Gastroesophageal sphincter (tissue), 4 donors: ENCODE data around the gene MTUS2. TPM values are rescaled to one million over a fixed set of nuclear protein-coding genes. Genes with fewer than 3 reads are reported as not detected.

Source experiments
- ATAC-seq: fragments of 150-250 bp; one replicate; pipeline ENCODE4 v1.9.1; 2016; ENCODE audit warnings: mild to moderate bottlenecking, moderate library complexity
- H3K27ac ChIP-seq, 4 donors: fragments of 200-600 bp; sonication (generic) in 3 of 4; 1 replicate in 3 of 4; 2 replicates in 1 of 4; pipeline ENCODE4 v1.5.1; 2016 to 2019
- H3K27me3 ChIP-seq: fragments of 200-600 bp; sonication (generic); one replicate; pipeline ENCODE4 v1.5.1; 2019
- H3K36me3 ChIP-seq, 2 donors: fragments of 200-600 bp; sonication (generic); one replicate each; pipeline ENCODE4 v1.5.1; 2019; ENCODE audit warnings: control low read depth in 1 of 2
- H3K4me1 ChIP-seq, 3 donors: fragments of 200-600 bp; sonication (generic); 1 replicate in 2 of 3; 2 replicates in 1 of 3; pipeline ENCODE4 v1.5.1; 2016 to 2019; ENCODE audit warnings: control low read depth in 2 of 3
- H3K4me3 ChIP-seq, 2 donors: fragments of 200-600 bp; sonication (generic); one replicate each; pipeline ENCODE4 v1.5.1; 2019; ENCODE audit warnings: mild to moderate bottlenecking in 1 of 2, moderate library complexity in 1 of 2
- H3K9me3 ChIP-seq, 3 donors: fragments of 200-600 bp; sonication (generic); one replicate each; pipeline ENCODE4 v1.5.1; 2017 to 2019; ENCODE audit warnings: control low read depth in 2 of 3
- CTCF ChIP-seq, 4 experiments: fragments of 200-600 bp in 2 of 4; fragments of 450-650 bp in 2 of 4; sonication (generic) in 1 of 4; IDR thresholded peaks; one replicate each; pipeline ENCODE4 v1.5.1; 2017 to 2019; ENCODE audit warnings: antibody characterized with exemption in 4 of 4, mild to moderate bottlenecking in 2 of 4, moderate library complexity in 2 of 4
- EP300 ChIP-seq: sonication (generic); formaldehyde crosslinking; IDR thresholded peaks from one replicate; pipeline ENCODE4 v1.6.1; 2017; ENCODE audit warnings: antibody characterized with exemption, mild to moderate bottlenecking
- POLR2A ChIP-seq, 2 donors: fragments of 450-650 bp; IDR thresholded peaks; one replicate each; pipeline ENCODE4 v1.6.1; 2017; ENCODE audit warnings: antibody characterized with exemption in 2 of 2, mild to moderate bottlenecking in 2 of 2, moderate library complexity in 1 of 2
- POLR2AphosphoS5 ChIP-seq: sonication (generic); formaldehyde crosslinking; IDR thresholded peaks from one replicate; pipeline ENCODE4 v1.6.1; 2017; ENCODE audit warnings: antibody characterized with exemption
- WGBS, 2 donors: methylation state at CpG; one replicate each; pipeline ENCODE4 v1.1.5; 2018; ENCODE audit warnings: low coverage in 1 of 2; 5-methylcytosine and 5-hydroxymethylcytosine counted together
- total RNA-seq, 4 donors: library from RNA; depleted of rRNA; stranded (reverse); fragments of >200 nt; gene quantifications; one replicate each; pipeline ENCODE4 v1.1.0, GENCODE V29; 2016

MTUS2 gene
- total RNA-seq, 4 donors from 2014 or later, result 0.67 to 36.7 (median 18.4) TPM

DNA sequence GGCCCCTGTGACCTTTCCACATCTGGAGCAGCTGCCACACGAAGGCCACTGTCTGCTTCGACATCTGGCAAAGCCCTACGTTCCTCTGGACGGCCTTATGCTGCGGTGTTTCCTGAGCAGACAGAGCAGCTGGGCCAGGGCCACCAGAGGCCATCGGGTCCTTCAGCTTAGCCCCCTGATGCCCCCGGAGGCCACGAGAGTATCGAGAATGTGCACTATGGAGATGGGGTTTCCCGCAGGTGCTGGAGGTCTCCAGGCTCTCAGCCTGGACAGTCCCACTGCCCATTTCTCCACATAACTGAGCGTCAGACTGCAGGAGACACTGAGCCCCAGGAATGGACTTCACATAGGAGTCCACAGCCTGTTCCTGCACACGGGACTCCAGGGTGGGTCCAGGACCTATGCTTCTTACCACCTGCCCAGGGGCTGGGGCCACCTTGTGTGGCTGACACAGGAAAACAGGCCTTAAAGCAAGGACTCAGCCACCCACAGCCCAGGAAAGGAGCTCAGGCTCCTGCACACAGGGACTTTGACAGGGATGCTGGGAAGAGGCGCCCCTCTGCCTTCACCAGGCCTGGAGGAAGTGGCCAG lies 694.7 kb downstream of the MTUS2 start:
- peaks cover 0 to 69% of the 10 kb centered on the region in 2 donors for H3K36me3 ChIP-seq
- H3K27me3 ChIP-seq, result no peaks in the 10 kb centered on the region
- no peak overlapping the region for H3K4me3 ChIP-seq
- TF ChIP-seq POLR2A (IDR thresholded peaks at IDR 0.05) (no peak), EP300 (no peak), POLR2AphosphoS5 (no peak), CTCF (IDR thresholded peaks at IDR 0.05) (no peak)
- no peak overlapping the region for H3K27ac ChIP-seq
- WGBS, 2 donors, result no CpG with 5 or more reads among the region's 13 CpGs
- no peak for ATAC-seq
- no peaks in the 10 kb centered on the region for H3K9me3 ChIP-seq
- H3K4me1 ChIP-seq, result peaks cover 0 to 20% (median 4%) of the 10 kb centered on the region in 3 donors

DNA sequence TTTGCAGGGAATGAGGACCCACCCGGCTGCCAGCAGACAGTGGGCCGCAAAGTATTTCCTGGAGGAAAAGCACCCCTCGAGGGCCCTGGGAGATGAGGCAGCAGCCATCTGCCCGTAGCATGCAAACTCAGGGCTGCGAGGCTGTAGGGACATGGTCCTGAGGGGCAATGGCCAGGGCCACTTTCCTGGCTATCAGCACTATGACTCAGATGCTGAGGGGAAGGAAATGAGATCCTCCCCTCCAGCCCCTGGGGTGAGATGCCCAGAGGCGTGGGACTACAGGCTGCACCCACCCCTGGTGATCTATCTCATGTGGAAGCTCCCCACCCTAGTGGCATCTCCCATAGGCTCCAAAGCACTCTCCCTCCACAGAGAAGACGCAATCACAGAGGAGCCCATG lies 695.2 kb downstream of the MTUS2 start:
- H3K36me3 ChIP-seq, result peaks cover 0 to 69% of the 10 kb centered on the region in 2 donors

GRCh38 chr13:29516012-29516411 lies 695.9 kb downstream of the MTUS2 start:
- no peak for ATAC-seq
- H3K4me1 ChIP-seq, result peaks cover 0 to 13% (median 4%) of the 10 kb centered on the region in 3 donors
- 85 to 89% methylated on average over 4 to 7 of the region's 11 CpGs for WGBS, 2 donors
- no peak for TF ChIP-seq EP300
- TF ChIP-seq CTCF (IDR thresholded peaks at IDR 0.05), result no peak
- no peak for TF ChIP-seq POLR2A (IDR thresholded peaks at IDR 0.05)
- TF ChIP-seq POLR2AphosphoS5, result no peak
- peaks cover 0 to 69% of the 10 kb centered on the region in 2 donors for H3K36me3 ChIP-seq
- no peak overlapping the region for H3K4me3 ChIP-seq
- no peak overlapping the region for H3K27ac ChIP-seq
- H3K27me3 ChIP-seq, result no peaks in the 10 kb centered on the region
- no peaks in the 10 kb centered on the region for H3K9me3 ChIP-seq

More for the DNA sequence above, 695.2 kb downstream of the MTUS2 start:
- ATAC-seq, result no peak
- H3K27me3 ChIP-seq, result no peaks in the 10 kb centered on the region
- H3K9me3 ChIP-seq, result no peaks in the 10 kb centered on the region
- no peak overlapping the region for H3K27ac ChIP-seq
- WGBS, 2 donors, result no CpG with 5 or more reads among the region's 7 CpGs
- peaks cover 0 to 19% (median 4%) of the 10 kb centered on the region in 3 donors for H3K4me1 ChIP-seq
- H3K4me3 ChIP-seq, result no peak overlapping the region
- no peak for TF ChIP-seq POLR2AphosphoS5
- TF ChIP-seq EP300, result no peak
- TF ChIP-seq POLR2A (IDR thresholded peaks at IDR 0.05), result no peak
- TF ChIP-seq CTCF (IDR thresholded peaks at IDR 0.05), result no peak

DNA sequence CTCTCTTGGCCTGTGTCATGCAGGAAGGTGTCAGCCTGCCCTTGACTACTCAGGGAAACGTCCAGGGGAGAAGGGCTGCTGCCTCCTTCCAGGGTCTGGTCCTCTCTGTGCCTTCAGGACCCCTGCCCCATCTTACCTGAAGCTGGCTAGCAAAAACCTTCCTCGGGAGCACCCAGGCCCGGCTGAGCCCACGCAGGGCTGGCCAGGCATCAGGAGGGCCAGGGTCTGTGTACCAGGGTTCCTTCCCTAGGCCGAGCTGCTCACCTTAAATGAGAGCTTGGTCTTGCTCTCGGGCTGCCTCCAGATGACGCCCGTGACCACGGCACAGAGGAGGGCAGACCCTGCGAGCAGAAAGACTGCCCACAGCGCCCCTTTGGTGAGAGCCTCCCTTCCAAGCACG lies 696.7 kb downstream of the MTUS2 start:
- Histone ChIP-seq H3K27me3 (no peaks in the 10 kb centered on the region), H3K4me3 (no peak overlapping the region), H3K9me3 (no peaks in the 10 kb centered on the region), H3K4me1 (peaks cover 0 to 4% (median 0%) of the 10 kb centered on the region in 3 donors), H3K36me3 (peaks cover 0 to 78% of the 10 kb centered on the region in 2 donors), H3K27ac (no peak overlapping the region)
- TF ChIP-seq POLR2A (IDR thresholded peaks at IDR 0.05), result no peak
- TF ChIP-seq POLR2AphosphoS5, result no peak
- TF ChIP-seq EP300, result no peak
- no peak for TF ChIP-seq CTCF (IDR thresholded peaks at IDR 0.05)
- WGBS, 2 donors, result 100% methylated on average over 2 of the region's 12 CpGs; no CpG with 5 or more reads in 1 of the 2 donors
- no peak for ATAC-seq

DNA sequence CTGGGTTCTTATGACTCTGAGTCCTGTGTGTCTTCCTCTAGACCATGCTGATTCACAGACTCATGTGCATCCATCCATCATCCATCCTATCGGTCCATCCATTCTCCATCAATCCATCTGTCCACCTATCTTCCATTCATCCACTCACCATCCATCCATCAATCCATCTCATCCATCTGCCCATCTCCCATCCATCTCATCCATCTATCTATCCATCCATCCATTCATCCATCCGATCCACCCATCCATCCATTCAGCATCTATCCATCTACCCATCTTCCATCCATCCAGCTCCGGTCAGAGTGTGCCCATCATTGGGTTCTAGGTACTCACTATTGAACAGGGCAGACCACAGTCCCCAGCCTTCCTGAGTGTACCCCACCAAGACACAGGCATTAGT lies 699.8 kb downstream of the MTUS2 start:
- Histone ChIP-seq H3K4me1 (no peaks in the 10 kb centered on the region), H3K27me3 (no peaks in the 10 kb centered on the region), H3K4me3 (no peak overlapping the region), H3K27ac (no peak overlapping the region), H3K9me3 (no peaks in the 10 kb centered on the region), H3K36me3 (peaks cover 0 to 87% of the 10 kb centered on the region in 2 donors)
- TF ChIP-seq POLR2A (IDR thresholded peaks at IDR 0.05) (no peak), CTCF (IDR thresholded peaks at IDR 0.05) (no peak), EP300 (no peak)
- no peak for ATAC-seq
- 98 to 100% methylated on average over 3 of the region's 3 CpGs for WGBS, 2 donors
